Pulmonary artery endothelial cell (primary cell): Measurements from ENCODE around the gene PSMD7. TPM values are rescaled to one million over a fixed set of nuclear protein-coding genes. Genes with fewer than 3 reads are reported as not detected.

Experiments used
- total RNA-seq: library from RNA; depleted of rRNA; stranded (reverse); fragments of >200 nt; gene quantifications from 2 replicates; pipeline ENCODE4 v1.2.3, GENCODE V29; 2014

Gene PSMD7
- total RNA-seq, 1 donor from 2014 or later: 118 TPM

Other genes starting within 250 kb of the PSMD7 start
- gene NPIPB15, start 79.5 kb downstream of the PSMD7 start, total RNA-seq: 0.33 TPM in 1 of 2 replicates, not detected in the other
- gene CLEC18B, start 124.7 kb downstream of the PSMD7 start, total RNA-seq: 0.04 TPM in 1 of 2 replicates, not detected in the other